ENCODE results near the gene PLPP1.

The PLPP1 gene

GRCh38 chr5:55524816-55525215, 9.9 kb downstream of the PLPP1 start:
- no peak for TF ChIP-seq BHLHE40 (IDR thresholded peaks at IDR 0.05; ENCODE audit: borderline replicate concordance)
- no peak for TF ChIP-seq ZNF384 (IDR thresholded peaks at IDR 0.05)
- TF ChIP-seq SUZ12 (IDR thresholded peaks at IDR 0.05), result no peak
- TF ChIP-seq NFRKB (IDR thresholded peaks at IDR 0.05), result no peak
- no peak for TF ChIP-seq TARDBP (IDR thresholded peaks at IDR 0.05)
- TF ChIP-seq CTBP1 (IDR thresholded peaks at IDR 0.05; ENCODE audit: borderline replicate concordance), result no peak
- TF ChIP-seq LEF1 (IDR thresholded peaks at IDR 0.05; ENCODE audit: borderline replicate concordance), result no peak
- TF ChIP-seq FOXA1 (IDR thresholded peaks at IDR 0.05), result no peak
- TF ChIP-seq L3MBTL2 (conservative IDR thresholded peaks at IDR 0.05), result no peak
- TF ChIP-seq PKNOX1 (IDR thresholded peaks at IDR 0.05), result no peak
- no peak for TF ChIP-seq FOXK2 (IDR thresholded peaks at IDR 0.05)
- TF ChIP-seq HDGF (IDR thresholded peaks at IDR 0.05; ENCODE audit: borderline replicate concordance), result no peak
- no peak for DNase-seq (ENCODE audit: extremely low spot score)
- CTCF ChIA-PET, result no interaction called here
- POLR2A ChIA-PET, result interaction anchor here (1.0 kb wide), 1 partner anchor 10 kb away, joined by 4 read pairs; the partner anchor contains the start of gene PLPP1

DNA sequence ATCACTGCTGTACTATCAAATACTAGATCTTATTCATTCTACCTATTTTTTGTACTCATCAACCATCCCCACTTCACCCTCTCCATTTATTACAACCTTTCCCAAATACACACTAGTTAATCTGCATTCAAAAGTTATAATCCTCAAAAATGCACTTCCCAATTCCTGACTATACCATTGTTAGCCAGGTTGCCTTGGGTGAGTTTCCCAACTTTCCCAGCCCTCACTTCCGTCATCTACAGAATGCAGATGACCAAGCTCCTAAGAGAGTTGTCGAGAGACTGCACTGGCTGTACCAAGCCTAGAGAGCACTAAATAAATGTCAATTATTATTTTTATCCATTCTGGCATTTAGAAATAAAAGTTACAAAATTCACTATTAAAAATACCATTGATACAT, 11.5 kb downstream of the PLPP1 start:
- no peak for DNase-seq (ENCODE audit: extremely low spot score)
- POLR2A ChIA-PET, result no interaction called here
- CTCF ChIA-PET, result no interaction called here
- TF ChIP-seq ARNT (IDR thresholded peaks at IDR 0.05), result no peak
- no peak for TF ChIP-seq L3MBTL2 (conservative IDR thresholded peaks at IDR 0.05)
- no peak for TF ChIP-seq FOXA1 (IDR thresholded peaks at IDR 0.05)
- TF ChIP-seq SUZ12 (IDR thresholded peaks at IDR 0.05), result no peak
- TF ChIP-seq TARDBP (IDR thresholded peaks at IDR 0.05), result no peak
- no peak for TF ChIP-seq HDGF (IDR thresholded peaks at IDR 0.05; ENCODE audit: borderline replicate concordance)
- TF ChIP-seq FOXK2 (IDR thresholded peaks at IDR 0.05), result no peak
- TF ChIP-seq FOXM1 (IDR thresholded peaks at IDR 0.05; ENCODE audit: borderline replicate concordance), result no peak
- no peak for TF ChIP-seq LEF1 (IDR thresholded peaks at IDR 0.05; ENCODE audit: borderline replicate concordance)
- TF ChIP-seq BHLHE40 (IDR thresholded peaks at IDR 0.05; ENCODE audit: borderline replicate concordance), result no peak
- TF ChIP-seq NFRKB (IDR thresholded peaks at IDR 0.05), result no peak
- no peak for TF ChIP-seq PKNOX1 (IDR thresholded peaks at IDR 0.05)
- TF ChIP-seq ELF4 (IDR thresholded peaks at IDR 0.05), result no peak
- no peak for TF ChIP-seq ZNF384 (IDR thresholded peaks at IDR 0.05)
- TF ChIP-seq SP1 (IDR thresholded peaks at IDR 0.05), result no peak
- no peak for TF ChIP-seq CTBP1 (IDR thresholded peaks at IDR 0.05; ENCODE audit: borderline replicate concordance)

- no peak for TF ChIP-seq ARNT (IDR thresholded peaks at IDR 0.05)
- no peak for TF ChIP-seq NFRKB (IDR thresholded peaks at IDR 0.05)
- TF ChIP-seq ELF4 (IDR thresholded peaks at IDR 0.05), result no peak
- no peak for TF ChIP-seq PKNOX1 (IDR thresholded peaks at IDR 0.05)
- no peak for TF ChIP-seq TARDBP (IDR thresholded peaks at IDR 0.05)
- no peak for TF ChIP-seq CTBP1 (IDR thresholded peaks at IDR 0.05; ENCODE audit: borderline replicate concordance)
- no peak for TF ChIP-seq SUZ12 (IDR thresholded peaks at IDR 0.05)
- TF ChIP-seq ZNF384 (IDR thresholded peaks at IDR 0.05), result no peak
- no peak for TF ChIP-seq LEF1 (IDR thresholded peaks at IDR 0.05; ENCODE audit: borderline replicate concordance)
- no peak for TF ChIP-seq BHLHE40 (IDR thresholded peaks at IDR 0.05; ENCODE audit: borderline replicate concordance)
- no peak for DNase-seq (ENCODE audit: extremely low spot score)
- CTCF ChIA-PET, result no interaction called here
- POLR2A ChIA-PET, result no interaction called here
Measured at GRCh38 chr5:55521881-55522280, 12.9 kb downstream of the PLPP1 start.

DNA sequence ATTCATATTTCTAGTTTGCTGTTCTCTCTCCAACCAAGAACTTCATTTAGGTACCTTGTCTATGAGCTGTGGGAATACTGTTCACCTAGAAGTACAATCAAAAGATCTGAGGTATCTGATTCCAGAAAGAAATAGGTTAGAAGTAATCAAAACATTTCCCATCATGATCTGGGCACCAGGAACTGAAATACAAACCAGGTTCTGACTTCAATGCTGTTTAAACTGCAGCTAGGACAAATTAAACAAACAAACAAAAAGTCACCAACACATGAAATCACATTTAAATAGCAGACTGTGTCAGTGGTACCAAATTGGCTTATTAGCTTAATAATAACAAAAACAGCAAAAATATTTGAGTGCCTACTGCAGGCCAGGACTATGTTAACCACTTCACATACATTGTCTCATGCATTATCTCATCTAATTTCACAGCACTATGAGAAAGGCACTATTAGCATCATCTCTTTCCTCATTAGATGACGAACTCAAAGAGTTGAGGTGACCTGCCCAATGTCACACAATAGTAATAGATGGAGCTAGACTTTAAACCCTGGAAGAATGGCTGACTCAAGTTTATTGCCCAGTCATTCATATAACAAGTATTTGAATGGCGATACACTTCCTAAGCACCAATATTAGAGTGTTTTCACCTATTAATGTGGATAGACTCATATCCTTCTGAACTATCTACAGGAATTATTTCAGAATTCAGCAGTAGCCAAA, 14.5 kb downstream of the PLPP1 start:
- ChIA-PET POLR2A (no interaction called here), CTCF (no interaction called here)
- DNase-seq (ENCODE audit: extremely low spot score), result no peak
- TF ChIP-seq FOXA1 (IDR thresholded peaks at IDR 0.05), result no peak
- TF ChIP-seq ZNF384 (IDR thresholded peaks at IDR 0.05), result no peak
- no peak for TF ChIP-seq ELF4 (IDR thresholded peaks at IDR 0.05)
- no peak for TF ChIP-seq SP1 (IDR thresholded peaks at IDR 0.05)
- no peak for TF ChIP-seq L3MBTL2 (conservative IDR thresholded peaks at IDR 0.05)
- no peak for TF ChIP-seq PKNOX1 (IDR thresholded peaks at IDR 0.05)
- TF ChIP-seq LEF1 (IDR thresholded peaks at IDR 0.05; ENCODE audit: borderline replicate concordance), result no peak

GRCh38 chr5:55518831-55519390, 15.9 kb downstream of the PLPP1 start:
- TF ChIP-seq CTBP1 (IDR thresholded peaks at IDR 0.05; ENCODE audit: borderline replicate concordance) (no peak), PKNOX1 (IDR thresholded peaks at IDR 0.05) (no peak), SUZ12 (IDR thresholded peaks at IDR 0.05) (no peak), FOXM1 (IDR thresholded peaks at IDR 0.05; ENCODE audit: borderline replicate concordance) (no peak), ZNF384 (IDR thresholded peaks at IDR 0.05) (no peak), L3MBTL2 (conservative IDR thresholded peaks at IDR 0.05) (no peak)
- ChIA-PET POLR2A (no interaction called here), CTCF (no interaction called here)
- no peak for DNase-seq (ENCODE audit: extremely low spot score)
